ENCODE results near the gene GOLT1A. TPM values are rescaled to one million over a fixed set of nuclear protein-coding genes. Genes with fewer than 3 reads are reported as not detected.

The GOLT1A gene
- total RNA-seq: not detected

- peak; percentile 46 for DNase-seq
Observed at GRCh38 chr1:204213668-204214662, at the start of gene GOLT1A. Gene GOLT1A, minus strand, starts transcription at chr1:204213988. Its CDS starts 82 bp downstream, at chr1:204213906.

GRCh38 chr1:204263254-204263910 is 49.6 kb upstream of the GOLT1A start:
- no peak for DNase-seq

- DNase-seq: no peak
Observed at GRCh38 chr1:204262506-204263253, 48.9 kb upstream of the GOLT1A start.

DNA sequence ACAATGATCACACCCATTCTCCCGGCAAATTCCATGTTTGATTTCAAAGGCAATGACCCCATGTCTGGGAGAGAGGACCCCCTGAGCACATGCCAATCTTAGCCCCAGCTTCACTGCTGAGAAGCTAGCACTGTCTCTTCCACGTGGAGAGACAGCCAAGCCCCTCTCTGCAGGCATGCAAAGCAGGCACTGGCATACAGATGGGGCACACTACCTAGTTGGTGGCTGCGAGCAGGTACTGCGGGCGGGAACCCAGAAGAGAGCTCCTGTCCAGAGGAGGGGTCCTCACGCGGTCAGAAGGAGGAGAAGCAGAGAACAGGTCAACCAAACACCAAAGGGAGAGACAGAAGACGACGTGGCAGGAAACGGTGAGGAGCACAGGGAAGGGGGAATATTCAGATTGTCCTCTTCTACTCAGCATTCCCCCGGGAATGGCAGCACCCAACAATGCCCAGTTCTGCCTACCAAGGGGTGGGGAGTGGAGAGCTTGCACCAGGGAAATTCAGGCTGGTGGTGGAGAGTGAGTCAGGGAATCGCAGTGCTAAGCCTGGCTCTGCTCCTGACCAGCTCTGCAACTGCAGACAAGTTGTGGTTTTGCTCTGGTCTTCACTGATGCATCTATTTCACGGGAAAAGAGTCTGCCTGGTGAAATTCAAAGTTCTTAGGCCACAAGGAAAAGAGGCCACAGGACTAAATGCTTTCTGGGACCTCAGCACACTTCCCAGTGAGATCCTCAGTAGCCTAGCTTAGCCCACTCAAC is 48.1 kb upstream of the GOLT1A start:
- DNase-seq: no peak

DNA sequence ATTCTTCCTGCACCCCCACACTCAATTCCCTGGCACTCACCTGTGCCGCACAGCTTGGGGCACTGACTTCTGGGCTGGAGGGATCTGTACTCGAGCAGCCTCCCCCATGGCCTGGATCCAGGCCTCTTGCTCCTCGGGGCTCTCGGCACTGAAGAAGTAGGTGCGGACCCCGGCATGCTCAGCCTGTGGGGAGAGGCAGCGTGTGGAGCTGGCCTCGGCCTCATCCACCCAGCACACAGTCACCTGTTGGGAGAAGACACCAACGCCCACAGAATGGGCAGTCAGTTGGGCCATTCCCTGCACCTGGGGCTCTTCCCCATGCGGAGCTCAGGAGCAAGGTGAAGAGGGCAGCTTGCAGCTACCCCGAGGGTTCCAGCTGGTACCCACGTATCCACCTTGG is 47.5 kb upstream of the GOLT1A start:
- DNase-seq: no peak

DNA sequence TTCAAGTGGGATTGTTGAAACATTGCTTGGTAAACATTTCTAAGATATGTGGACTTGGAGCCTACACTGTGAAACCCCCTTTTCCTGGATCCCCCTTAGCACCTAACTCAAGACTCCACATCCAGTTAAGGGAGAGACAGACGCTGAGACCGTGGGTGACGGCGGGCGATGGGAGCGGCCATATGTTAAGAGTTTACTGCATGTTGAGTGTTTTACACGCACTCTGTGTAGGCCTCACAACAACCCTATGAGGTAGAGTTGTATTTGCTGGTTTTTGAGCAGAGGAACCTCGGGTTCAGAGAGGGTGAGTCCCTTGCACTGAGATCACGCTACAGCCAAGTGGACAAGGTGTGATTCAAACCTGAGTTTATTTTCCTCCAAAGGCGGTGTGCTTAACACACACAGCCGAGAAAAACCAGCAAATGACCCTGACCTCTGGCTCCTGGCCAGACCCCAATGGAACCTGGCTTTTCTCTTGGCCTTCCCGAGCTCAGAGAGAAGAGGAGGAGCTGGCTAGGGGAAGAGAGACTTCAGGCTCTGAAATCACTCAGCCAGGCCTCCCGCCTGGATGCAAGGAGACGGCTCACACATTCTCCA is 46.9 kb upstream of the GOLT1A start:
- DNase-seq: no peak

DNA sequence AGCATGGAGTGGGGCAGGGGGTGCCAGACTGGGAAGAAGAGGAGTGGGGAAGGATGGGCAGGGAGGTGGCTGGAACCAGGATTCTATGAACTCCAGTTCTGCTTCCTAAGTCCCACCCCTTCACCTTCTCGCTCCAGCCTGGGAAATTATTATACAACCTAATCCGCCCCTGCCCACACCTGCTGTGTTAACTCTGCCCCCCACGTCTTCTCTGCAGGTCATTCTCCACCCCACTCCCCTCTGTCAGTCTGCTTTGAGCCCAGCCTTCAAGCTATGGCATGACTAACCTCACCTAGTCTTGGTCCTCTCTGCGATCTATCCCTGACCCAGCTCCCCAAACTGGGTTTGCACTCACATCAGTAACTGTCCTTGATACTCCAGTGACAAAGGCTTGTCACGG is 46.0 kb upstream of the GOLT1A start:
- DNase-seq: no peak

DNA sequence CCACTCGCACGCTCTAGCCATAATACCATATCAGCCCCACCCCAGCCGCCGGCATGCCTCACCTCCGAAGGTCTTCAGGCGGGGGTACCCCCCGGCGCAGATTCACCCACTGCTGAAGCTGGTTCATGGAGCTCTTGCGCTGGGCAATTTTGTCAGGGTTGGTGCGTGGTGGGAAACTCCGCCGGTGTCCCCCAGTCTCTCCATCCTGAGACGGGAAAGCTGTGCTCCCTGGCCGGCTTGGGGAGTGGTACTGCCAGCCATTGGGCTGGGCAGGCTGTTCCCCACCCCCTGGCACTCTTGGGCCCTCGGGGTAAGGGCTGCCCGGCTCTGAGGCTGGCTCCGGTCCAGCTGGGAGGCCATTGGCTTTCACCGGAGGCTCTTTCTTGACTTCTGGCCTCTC is 45.4 kb upstream of the GOLT1A start:
- no peak for DNase-seq

DNA sequence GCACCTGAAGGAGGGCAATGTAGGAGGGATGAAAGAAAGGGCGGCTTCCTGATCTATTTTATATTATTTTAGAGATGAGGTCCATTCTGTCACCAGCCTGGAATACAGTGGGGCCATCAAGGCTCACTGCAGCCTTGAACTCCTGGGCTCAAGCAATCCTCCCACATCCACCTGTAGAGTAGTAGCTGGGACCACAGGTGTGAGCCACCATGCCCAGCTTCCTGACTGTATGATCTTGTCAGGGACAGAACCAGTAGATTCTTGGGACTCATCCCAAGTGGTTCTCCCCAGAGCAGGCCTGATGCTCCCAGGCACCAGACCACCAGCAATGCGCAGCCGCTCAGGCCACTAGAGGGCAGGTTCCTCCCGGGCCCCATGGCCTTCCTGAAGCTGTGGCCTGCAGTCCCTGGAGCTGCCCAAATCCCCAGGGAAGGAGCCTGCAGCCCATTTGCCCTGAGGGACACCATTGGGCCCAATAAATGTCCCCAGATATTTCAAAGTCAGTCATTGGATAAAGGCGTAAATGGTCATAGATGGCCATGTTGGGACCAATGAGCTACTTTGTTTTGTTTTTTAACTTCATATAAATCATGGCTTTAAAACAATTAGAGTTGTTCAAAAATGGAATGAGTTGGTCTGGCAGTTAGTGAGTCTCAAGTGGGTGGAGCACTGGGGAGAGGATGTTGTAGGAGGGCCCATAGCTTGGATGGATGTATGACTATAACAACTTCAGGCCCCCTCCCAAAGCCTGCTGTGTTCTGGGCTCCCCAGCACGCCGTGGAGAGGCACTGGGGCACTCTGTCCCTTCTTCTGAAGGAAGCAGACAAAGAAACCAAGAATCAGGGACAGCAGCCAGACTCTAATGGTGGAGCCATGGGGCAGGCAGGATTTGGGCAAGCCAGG is 44.7 kb upstream of the GOLT1A start:
- no peak for DNase-seq

GRCh38 chr1:204257446-204257845 is 43.7 kb upstream of the GOLT1A start:
- no peak for DNase-seq

DNA sequence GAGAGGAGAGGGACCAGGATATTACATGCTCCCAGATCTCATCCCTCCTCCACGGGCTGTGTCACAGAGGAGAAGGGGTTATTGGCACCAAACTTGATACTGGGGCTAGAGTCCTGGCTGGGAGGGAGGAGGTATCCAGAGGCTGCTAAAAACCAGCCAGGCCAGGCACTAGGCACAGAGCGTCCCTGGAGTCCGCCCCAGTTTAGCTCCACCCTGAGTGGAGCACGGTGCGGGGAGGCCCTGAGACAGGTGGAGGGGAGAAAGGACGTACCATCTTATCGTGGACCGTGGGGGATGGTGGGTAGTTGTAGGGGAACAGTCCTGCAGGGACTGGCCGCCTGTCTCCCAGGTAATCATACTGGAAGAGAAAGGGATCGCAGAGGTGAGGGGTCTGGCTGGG is 42.7 kb upstream of the GOLT1A start:
- no peak for DNase-seq

- no peak for DNase-seq
Observed at GRCh38 chr1:204255966-204256365, 42.2 kb upstream of the GOLT1A start.

DNA sequence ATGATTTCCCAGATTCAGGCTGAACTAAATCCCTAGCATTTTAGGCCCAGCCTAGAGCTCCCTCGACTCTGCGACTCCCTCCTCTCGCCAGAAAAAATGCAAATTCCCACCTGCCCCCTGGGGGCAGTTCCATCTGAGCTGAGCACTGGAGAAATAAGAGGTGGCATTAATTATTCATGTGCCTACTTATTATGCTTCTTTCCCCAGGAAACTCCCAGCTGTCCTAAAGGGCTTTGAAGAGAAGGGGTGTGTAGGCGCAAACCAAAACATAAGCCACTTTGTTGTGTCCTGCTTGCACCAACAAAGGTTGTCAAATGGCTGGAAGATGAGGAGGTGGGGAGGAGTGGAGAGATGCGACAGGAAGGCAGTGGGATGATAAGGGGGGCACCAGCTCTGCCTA is 41.4 kb upstream of the GOLT1A start:
- DNase-seq: no peak

DNA sequence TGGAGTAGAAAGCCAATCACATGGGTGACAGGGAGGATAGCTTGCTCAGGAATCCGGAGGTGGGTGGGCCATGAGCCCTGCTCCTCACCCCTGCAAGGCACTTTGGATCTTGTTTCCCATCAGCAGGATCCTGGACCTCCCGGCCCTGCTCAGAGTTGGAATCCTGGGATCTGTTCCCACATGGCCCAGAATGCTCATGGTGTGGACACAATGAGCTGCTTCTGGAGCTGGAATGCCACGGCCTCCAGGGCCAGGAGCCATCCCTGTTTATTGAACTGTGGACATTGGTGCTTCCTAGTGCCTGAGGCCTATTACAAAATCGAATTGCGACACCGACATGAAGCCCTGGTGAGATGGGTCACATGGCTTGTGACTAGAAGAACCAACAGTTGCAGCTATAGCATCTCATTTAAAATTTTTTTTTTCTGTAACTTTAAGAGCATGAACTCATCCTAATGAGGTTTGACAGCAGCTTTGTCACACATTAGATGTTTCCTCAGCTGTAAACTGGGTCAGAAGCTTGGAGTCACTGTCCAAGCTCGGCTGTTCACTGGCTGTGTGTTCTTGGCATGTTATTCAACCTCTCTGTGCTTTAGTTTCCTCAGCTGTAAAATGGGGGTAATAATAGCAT is 40.4 kb upstream of the GOLT1A start:
- no peak for DNase-seq

DNA sequence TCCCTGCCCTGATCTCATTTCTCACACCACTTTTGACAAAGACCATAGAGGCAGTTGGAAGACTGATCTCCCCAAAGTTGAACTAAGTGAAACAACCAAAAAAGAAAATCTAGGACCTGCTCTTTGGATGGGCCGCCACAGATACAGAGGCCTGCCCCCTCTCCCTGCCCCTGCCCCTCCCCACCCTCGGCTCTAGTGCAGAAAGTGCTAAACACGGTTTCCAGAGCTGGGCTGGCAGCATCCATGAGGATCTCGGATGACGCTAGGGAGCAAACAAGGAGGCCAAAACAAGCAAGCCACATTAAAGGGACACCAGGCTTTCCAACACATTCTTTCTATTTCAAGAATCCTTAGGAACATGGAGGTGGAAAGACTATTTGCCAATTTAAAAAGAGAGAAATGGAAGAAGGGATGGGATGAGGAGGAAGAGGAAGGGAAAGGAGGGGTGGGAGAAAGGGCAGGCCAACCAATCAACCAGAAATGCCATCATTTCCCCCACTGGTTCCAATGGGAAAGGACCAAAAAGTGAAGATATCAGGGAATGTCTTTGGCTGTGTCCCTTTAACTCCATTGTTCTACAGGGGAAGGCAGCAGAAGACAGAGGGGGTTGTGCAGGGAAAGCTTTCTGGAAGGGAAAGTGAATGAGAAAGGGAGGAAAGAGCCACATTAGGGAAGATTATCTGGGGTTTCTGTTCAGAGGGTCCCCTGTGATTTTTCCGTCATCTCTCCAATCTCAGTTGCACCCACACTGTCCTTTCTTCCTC is 38.3 kb upstream of the GOLT1A start:
- no peak for DNase-seq

DNA sequence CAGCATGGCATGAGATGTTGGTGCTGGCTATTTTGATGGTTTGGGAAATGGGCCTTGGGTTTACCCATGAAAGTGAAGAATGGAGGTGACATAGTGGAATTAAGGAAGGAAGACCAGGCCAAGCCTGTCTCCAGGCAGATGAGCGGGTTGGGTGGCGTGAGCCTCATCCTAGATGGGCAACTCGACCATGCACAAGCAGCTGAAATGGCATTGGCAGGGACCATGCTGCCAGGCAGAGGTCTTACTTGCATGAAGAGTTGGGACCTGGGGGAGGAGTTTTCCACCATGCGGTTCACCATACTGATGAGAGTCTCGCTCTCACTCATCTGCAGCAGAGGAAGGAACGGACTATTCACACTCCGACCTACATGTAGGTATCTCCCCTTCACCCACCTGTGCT is 37.5 kb upstream of the GOLT1A start:
- DNase-seq: no peak

GRCh38 chr1:204250428-204251030 is 36.7 kb upstream of the GOLT1A start:
- DNase-seq: no peak

DNA sequence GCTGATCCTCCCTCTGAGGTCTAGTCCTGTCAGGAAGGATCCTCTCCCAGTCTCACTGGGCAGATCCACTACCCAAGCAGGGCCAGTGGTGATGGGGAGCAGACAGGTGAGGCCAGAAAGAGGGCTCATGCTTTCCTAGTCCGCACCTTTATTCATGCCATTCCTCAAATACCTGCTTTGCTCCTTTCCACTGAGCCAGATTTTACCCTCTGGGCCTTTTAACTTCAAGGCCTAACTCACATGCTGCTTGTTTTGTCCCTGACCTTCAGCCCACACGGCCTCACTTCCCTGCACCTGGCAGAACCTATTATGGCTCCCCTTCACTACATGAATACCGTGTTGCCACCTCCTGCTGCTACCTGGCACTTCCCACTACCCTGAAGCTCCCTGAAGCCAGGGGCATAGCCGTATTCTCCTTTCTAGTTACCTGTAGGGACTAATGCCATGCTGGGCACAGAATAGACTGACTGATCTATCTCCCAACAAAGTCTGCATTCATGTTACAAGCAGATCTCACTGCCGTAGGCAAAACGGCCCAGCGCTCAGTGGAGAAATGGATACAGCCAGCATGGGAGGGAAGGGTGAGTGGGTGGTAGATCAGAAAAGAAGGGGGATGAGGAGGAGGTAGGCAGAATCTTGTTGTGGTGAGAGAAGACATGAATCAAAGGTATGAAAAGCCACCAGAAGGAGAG is 36.1 kb upstream of the GOLT1A start:
- DNase-seq: peak; percentile 23
